CD4-positive, alpha-beta T cell treated with Interleukin-17A for 1 hour (primary cell): Measurements from ENCODE around the gene LLPH.
"Not testable (repeated sequence)": the region's sequence is repeated elsewhere in the genome, so short reads cannot be mapped to it uniquely, and the experiment has no call there.

Experiments used
- DNase-seq: peaks from one replicate; pipeline ENCODE4 v3.0.0-alpha.2; 2020

LLPH gene

GRCh38 chr12:66130267-66131066 lies at the start of gene LLPH:
LLPH (minus strand) TSS chr12:66130750; CDS start chr12:66129106, 1,644 bp downstream.
- DNase-seq, result peak; percentile 89

GRCh38 chr12:66176105-66176900 lies 45.8 kb upstream of the LLPH start:
- no peak for DNase-seq

GRCh38 chr12:66174391-66175325 lies 44.1 kb upstream of the LLPH start:
- not testable (repeated sequence) for DNase-seq

- no peak for DNase-seq
Measured at GRCh38 chr12:66170606-66171005, 40.1 kb upstream of the LLPH start.

- peak; percentile 89 for DNase-seq
Measured at GRCh38 chr12:66169221-66170170, 38.9 kb upstream of the LLPH start, which contains the start of gene TMBIM4. TMBIM4 (minus strand) TSS chr12:66169996; CDS start chr12:66169951, 45 bp downstream.

GRCh38 chr12:66168410-66168809 lies 37.9 kb upstream of the LLPH start:
- DNase-seq, result peak; percentile 18

- DNase-seq, result no peak
Measured at GRCh38 chr12:66166561-66166960, 36.0 kb upstream of the LLPH start.

GRCh38 chr12:66165141-66165540 lies 34.6 kb upstream of the LLPH start:
- DNase-seq, result no peak

- DNase-seq, result no peak
Measured at GRCh38 chr12:66164349-66164821, 33.8 kb upstream of the LLPH start.

GRCh38 chr12:66163289-66163688 lies 32.7 kb upstream of the LLPH start:
- no peak for DNase-seq

GRCh38 chr12:66162701-66163100 lies 32.2 kb upstream of the LLPH start:
- no peak for DNase-seq

GRCh38 chr12:66160704-66161103 lies 30.2 kb upstream of the LLPH start:
- DNase-seq, result no peak

- no peak for DNase-seq
Measured at GRCh38 chr12:66159123-66159522, 28.6 kb upstream of the LLPH start.

- no peak for DNase-seq
Measured at GRCh38 chr12:66156654-66157053, 26.1 kb upstream of the LLPH start.

GRCh38 chr12:66154776-66155175 lies 24.2 kb upstream of the LLPH start:
- no peak for DNase-seq

- DNase-seq, result no peak
Measured at GRCh38 chr12:66152732-66153131, 22.2 kb upstream of the LLPH start.

- DNase-seq, result no peak
Measured at GRCh38 chr12:66149702-66150398, 19.3 kb upstream of the LLPH start.

GRCh38 chr12:66144791-66145754 lies 14.5 kb upstream of the LLPH start:
- no peak for DNase-seq

GRCh38 chr12:66143868-66144267 lies 13.3 kb upstream of the LLPH start:
- no peak for DNase-seq

- DNase-seq, result no peak
Measured at GRCh38 chr12:66142826-66143225, 12.3 kb upstream of the LLPH start.
